ENCODE measurements around the gene JCHAIN. TPM values are rescaled to one million over a fixed set of nuclear protein-coding genes. Genes with fewer than 3 reads are reported as not detected.

Gene JCHAIN
- 10 to 100 TPM in 3 of 6 experiments, 1 to 10 TPM in 3; 3.9 to 39.7 (median 9.3) TPM for total RNA-seq
- long read RNA-seq, transcript JCHAIN-201 (4 exons, 1,438 nt), result major isoform, 12 of 19 reads
- long read RNA-seq, partial matches to known transcripts, result 0 of 19 reads
- long read RNA-seq, other reads (novel, unspliced or antisense), result 7 of 19 reads

DNA sequence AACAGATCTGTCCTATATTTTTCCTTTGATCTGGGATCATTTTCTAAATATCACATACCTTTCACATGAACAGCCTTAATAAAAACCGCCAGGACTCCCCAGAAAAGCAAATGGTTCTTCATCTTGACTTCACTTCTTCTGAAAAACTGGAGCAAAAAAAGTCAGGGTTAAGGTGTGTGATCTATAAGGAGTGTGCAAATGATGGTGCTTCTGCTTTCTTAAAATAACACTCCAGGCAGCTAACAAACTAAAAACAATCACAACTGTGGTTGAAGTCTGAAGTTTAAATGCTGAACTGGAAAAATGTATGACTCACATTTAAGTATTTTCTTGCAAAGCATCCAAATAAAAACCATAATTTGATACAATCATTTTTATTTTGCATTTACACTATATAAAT, at the start of gene JCHAIN:
Gene JCHAIN, minus strand, starts transcription at position 140 of the 400 bp plus-strand sequence. Its CDS starts 18 bp downstream, at position 122.
- WGBS (ENCODE audit: insufficient coverage, low coverage, low lambda C conversion rate, missing lambda C conversion rate), result 54% methylated on average over 1 of the region's 1 CpG
- Histone ChIP-seq H3K27ac (no peak within 1 kb of the TSS), H3K27me3 (no peaks in the 10 kb centered on the region), H3K36me3 (no peaks in the 10 kb centered on the region), H3K9me3 (no peaks in the 10 kb centered on the region), H3K4me1 (no peaks in the 10 kb centered on the region), H3K4me3 (no peak within 1 kb of the TSS)
- ATAC-seq (no peak), DNase-seq (no peak)
- intact Hi-C loops (cut with DNase I), result no loop called here
- TF ChIP-seq, protein P1, sequence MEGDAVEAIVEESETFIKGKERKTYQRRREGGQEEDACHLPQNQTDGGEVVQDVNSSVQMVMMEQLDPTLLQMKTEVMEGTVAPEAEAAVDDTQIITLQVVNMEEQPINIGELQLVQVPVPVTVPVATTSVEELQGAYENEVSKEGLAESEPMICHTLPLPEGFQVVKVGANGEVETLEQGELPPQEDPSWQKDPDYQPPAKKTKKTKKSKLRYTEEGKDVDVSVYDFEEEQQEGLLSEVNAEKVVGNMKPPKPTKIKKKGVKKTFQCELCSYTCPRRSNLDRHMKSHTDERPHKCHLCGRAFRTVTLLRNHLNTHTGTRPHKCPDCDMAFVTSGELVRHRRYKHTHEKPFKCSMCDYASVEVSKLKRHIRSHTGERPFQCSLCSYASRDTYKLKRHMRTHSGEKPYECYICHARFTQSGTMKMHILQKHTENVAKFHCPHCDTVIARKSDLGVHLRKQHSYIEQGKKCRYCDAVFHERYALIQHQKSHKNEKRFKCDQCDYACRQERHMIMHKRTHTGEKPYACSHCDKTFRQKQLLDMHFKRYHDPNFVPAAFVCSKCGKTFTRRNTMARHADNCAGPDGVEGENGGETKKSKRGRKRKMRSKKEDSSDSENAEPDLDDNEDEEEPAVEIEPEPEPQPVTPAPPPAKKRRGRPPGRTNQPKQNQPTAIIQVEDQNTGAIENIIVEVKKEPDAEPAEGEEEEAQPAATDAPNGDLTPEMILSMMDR (IDR thresholded peaks at IDR 0.05), result no peak
- no peak for TF ChIP-seq POLR2A (IDR thresholded peaks at IDR 0.05)

GRCh38 chr4:70715097-70715496, 48.8 kb upstream of the JCHAIN start:
- no peaks in the 10 kb centered on the region for H3K27me3 ChIP-seq
- H3K4me3 ChIP-seq, result no peak overlapping the region
- DNase-seq (peak in 1 of 3 donors; percentile 37), ATAC-seq (peak in 1 of 4 donors; percentile 32)
- intact Hi-C loops (cut with DNase I), result no loop called here
- H3K9me3 ChIP-seq, result no peaks in the 10 kb centered on the region
- H3K4me1 ChIP-seq, result peaks cover 2 to 45% (median 10%) of the 10 kb centered on the region in 4 donors
- no peaks in the 10 kb centered on the region for H3K36me3 ChIP-seq
- 43% methylated on average over 3 of the region's 6 CpGs for WGBS (ENCODE audit: insufficient coverage, low coverage, low lambda C conversion rate, missing lambda C conversion rate)
- H3K27ac ChIP-seq, result peak overlapping the region in 1 of 3 donors; percentile 62
- no peak for TF ChIP-seq POLR2A (IDR thresholded peaks at IDR 0.05)
- TF ChIP-seq, protein P1 (IDR thresholded peaks at IDR 0.05), result no peak

DNA sequence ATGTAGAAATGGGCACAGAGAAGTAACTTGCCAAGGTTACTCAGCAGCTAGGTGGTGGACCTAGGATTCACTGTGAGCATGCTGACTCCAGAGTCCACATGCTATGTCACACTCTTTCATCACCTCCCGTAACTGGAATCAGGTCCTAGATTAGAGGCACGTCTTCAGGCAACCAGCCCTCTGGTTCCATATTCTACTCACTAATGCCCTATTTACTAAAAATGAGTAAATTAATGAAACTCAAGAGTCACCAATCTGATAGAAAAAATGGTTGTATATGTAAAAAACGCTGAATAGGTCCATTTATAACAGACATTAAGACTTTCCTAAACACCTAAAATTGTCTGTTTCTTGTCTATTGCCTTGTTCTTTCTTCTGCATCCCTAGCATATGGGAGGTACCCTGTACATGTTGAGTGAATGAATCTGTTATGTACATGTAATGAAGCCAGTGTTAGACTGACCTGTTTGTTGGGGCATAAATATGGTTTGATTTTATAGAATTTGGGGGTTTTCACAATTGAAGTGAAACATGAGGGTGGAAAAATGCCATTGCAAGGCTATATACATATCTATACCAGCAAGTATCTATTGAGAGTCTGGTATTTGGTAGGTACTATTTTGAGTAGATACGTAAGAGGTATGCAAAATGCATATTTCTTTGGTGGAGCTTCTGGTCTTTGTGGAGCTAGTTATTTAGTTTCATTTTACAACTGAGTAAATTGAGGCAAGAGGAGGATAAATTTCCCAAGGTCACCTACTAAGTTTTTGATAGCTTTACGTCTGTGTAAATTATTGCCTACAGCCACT, 48.0 kb upstream of the JCHAIN start:
- Histone ChIP-seq H3K27ac (peak overlapping the region; percentile 44 to 62 (median 54)), H3K36me3 (no peaks in the 10 kb centered on the region), H3K4me3 (peak overlapping the region in 1 of 3 donors; percentile 3), H3K4me1 (peaks cover 2 to 48% (median 14%) of the 10 kb centered on the region in 4 donors), H3K27me3 (no peaks in the 10 kb centered on the region), H3K9me3 (no peaks in the 10 kb centered on the region)
- DNase-seq (peak; percentile 29 to 80 (median 61)), ATAC-seq (peak; percentile 88 to 98 (median 92))
- TF ChIP-seq, protein P1 (IDR thresholded peaks at IDR 0.05), result peak in 1 of 4 donors; percentile 7
- TF ChIP-seq POLR2A (IDR thresholded peaks at IDR 0.05), result no peak
- 53% methylated on average over 5 of the region's 5 CpGs for WGBS (ENCODE audit: insufficient coverage, low coverage, low lambda C conversion rate, missing lambda C conversion rate)
- intact Hi-C loops (cut with DNase I), result no loop called here

- TF ChIP-seq, protein P1 (IDR thresholded peaks at IDR 0.05), result no peak
- no peak for TF ChIP-seq POLR2A (IDR thresholded peaks at IDR 0.05)
Observed at GRCh38 chr4:70713453-70714078, 47.3 kb upstream of the JCHAIN start.

More at GRCh38 chr4:70713453-70714078, 47.3 kb upstream of the JCHAIN start:
- WGBS (ENCODE audit: insufficient coverage, low coverage, low lambda C conversion rate, missing lambda C conversion rate), result 20% methylated on average over 6 of the region's 7 CpGs
- Histone ChIP-seq H3K27ac (peak overlapping the region; percentile 44 to 62 (median 54)), H3K4me1 (peaks cover 2 to 50% (median 16%) of the 10 kb centered on the region in 4 donors), H3K4me3 (peak overlapping the region in 1 of 3 donors; percentile 3), H3K27me3 (no peaks in the 10 kb centered on the region), H3K36me3 (no peaks in the 10 kb centered on the region), H3K9me3 (no peaks in the 10 kb centered on the region)
- intact Hi-C loops (cut with DNase I), result no loop called here
- peak; percentile 9 to 33 (median 20) for ATAC-seq
- no peak for DNase-seq

Data from right lobe of liver (tissue), 6 donors.